H1 (cell line): ENCODE data around the gene RFNG. TPM values are rescaled to one million over a fixed set of nuclear protein-coding genes. Genes with fewer than 3 reads are reported as not detected.

Experiments used
- CTCF ChIA-PET: fragments of 300-600 bp; sonication (Branson Sonifier 250); formaldehyde crosslinking; loops from one replicate; lab custom pipeline; 2021; ENCODE audit not compliant: partially characterized antibody; lab: Charles Lee
- POLR2A ChIA-PET: fragments of 300-600 bp; sonication (Branson Sonifier 250); formaldehyde crosslinking; loops from one replicate; lab custom pipeline; 2021; ENCODE audit warnings: inconsistent platforms; ENCODE audit not compliant: partially characterized antibody; lab: Charles Lee
- DNase-seq, 2 experiments: peaks; one replicate each; pipeline versions ENCODE4 v3.0.0 to v3.0.0-alpha.2; 2010 to 2022; ENCODE audit warnings: low spot score in 2 of 2, low read depth in 1 of 2, mixed read lengths in 1 of 2
- FAIRE-seq: peaks from 2 replicates; lab custom pipeline; 2011; peaks lifted over from hg19 to GRCh38; lab: Jason Lieb, UNC
- H2AFZ ChIP-seq: 2 replicates; pipeline ENCODE4 v1.8.1; 2012; ENCODE audit warnings: low read length, inconsistent platforms
- H2AK5ac ChIP-seq: 2 replicates; pipeline ENCODE4 v1.6.1; 2013; ENCODE audit warnings: low read depth, low read length
- H2BK120ac ChIP-seq: replicated peaks from 2 replicates; pipeline ENCODE3; 2013; ENCODE audit warnings: low read depth, low read length, inconsistent platforms
- H2BK12ac ChIP-seq: 2 replicates; pipeline ENCODE4 v1.6.1; 2013; ENCODE audit warnings: low read depth, low read length
- H2BK15ac ChIP-seq: 2 replicates; pipeline ENCODE4 v1.6.1; 2013; ENCODE audit warnings: low read length
- H2BK20ac ChIP-seq: 2 replicates; pipeline ENCODE4 v1.6.1; 2013; ENCODE audit warnings: low read length
- H2BK5ac ChIP-seq: 2 replicates; pipeline ENCODE4 v1.6.1; 2013; ENCODE audit warnings: low read depth, low read length
- H3K14ac ChIP-seq: 2 replicates; pipeline ENCODE4 v1.6.1; 2013; ENCODE audit warnings: inconsistent platforms; ENCODE audit not compliant: insufficient read length
- H3K18ac ChIP-seq: 2 replicates; pipeline ENCODE4 v1.6.1; 2013; ENCODE audit warnings: low read length; ENCODE audit errors: extremely low read depth
- H3K23ac ChIP-seq: 2 replicates; pipeline ENCODE4 v1.6.1; 2013; ENCODE audit warnings: inconsistent platforms; ENCODE audit not compliant: insufficient read length
- H3K23me2 ChIP-seq: 2 replicates; pipeline ENCODE4 v1.6.1; 2013; ENCODE audit warnings: low read depth, low read length
- H3K27ac ChIP-seq: 2 replicates; pipeline ENCODE4 v1.6.1; 2011; ENCODE audit warnings: low read depth, low read length, inconsistent platforms
- H3K27me3 ChIP-seq, 4 experiments: replicated peaks in 1 of 4; 1 replicate in 1 of 4; 2 replicates in 3 of 4; pipeline versions ENCODE4 v1.6.1 to v1.8.1; 2011 to 2013; ENCODE audit warnings: low read length in 3 of 4, mild to moderate bottlenecking in 3 of 4, inconsistent platforms in 2 of 4, mixed read lengths in 2 of 4, moderate library complexity in 1 of 4; ENCODE audit not compliant: control insufficient read depth in 3 of 4, insufficient read depth in 3 of 4; ENCODE audit errors: extremely low read depth in 1 of 4
- H3K36me3 ChIP-seq, 4 experiments: 2 replicates each; pipeline versions ENCODE4 v1.6.1 to v1.8.1; 2011 to 2013; ENCODE audit warnings: mild to moderate bottlenecking in 4 of 4, low read length in 3 of 4, moderate library complexity in 2 of 4, control low read depth in 1 of 4, inconsistent platforms in 1 of 4; ENCODE audit not compliant: insufficient read depth in 4 of 4, control insufficient read depth in 2 of 4
- H3K4ac ChIP-seq: replicated peaks from 2 replicates; pipeline ENCODE3; 2013; ENCODE audit warnings: low read length, low read depth, mixed read lengths, inconsistent platforms; ENCODE audit not compliant: insufficient read length
- H3K4me1 ChIP-seq, 4 experiments: replicated peaks in 1 of 4; 1 replicate in 1 of 4; 2 replicates in 3 of 4; pipeline versions ENCODE4 v1.6.1 to v1.8.1; 2011 to 2013; ENCODE audit warnings: low read length in 3 of 4, inconsistent platforms in 2 of 4, mixed read lengths in 1 of 4; ENCODE audit not compliant: insufficient read depth in 4 of 4, control insufficient read depth in 3 of 4
- H3K4me2 ChIP-seq, 2 experiments: 2 replicates each; pipeline versions ENCODE4 v1.6.1 to v1.8.1; 2011 to 2013; ENCODE audit warnings: low read depth in 2 of 2, low read length in 2 of 2, control low read depth in 1 of 2, inconsistent platforms in 1 of 2, mild to moderate bottlenecking in 1 of 2; ENCODE audit not compliant: insufficient read depth in 1 of 2
- H3K4me3 ChIP-seq, 4 experiments: fragments of 200-600, 300-600 bp in 1 of 4; sonication (generic), shearing (Covaris generic), sonication (Bioruptor Twin) in 1 of 4; 2 replicates each; pipeline versions ENCODE4 v1.5.1 to v1.8.1; 2011 to 2016; ENCODE audit warnings: low read length in 4 of 4, low read depth in 3 of 4, control low read depth in 2 of 4, inconsistent platforms in 2 of 4, mild to moderate bottlenecking in 2 of 4, mixed read lengths in 1 of 4, moderate library complexity in 1 of 4; ENCODE audit not compliant: insufficient read depth in 2 of 4; ENCODE audit errors: extremely low read depth in 1 of 4
- H3K56ac ChIP-seq: replicated peaks from 2 replicates; pipeline ENCODE3; 2013; ENCODE audit warnings: low read depth, mild to moderate bottlenecking, mixed read lengths, low read length, inconsistent platforms; ENCODE audit not compliant: insufficient read length
- H3K79me1 ChIP-seq: 2 replicates; pipeline ENCODE4 v1.6.1; 2013; ENCODE audit warnings: low read depth, low read length, control low read depth
- H3K79me2 ChIP-seq, 2 experiments: 2 replicates each; pipeline versions ENCODE4 v1.6.1 to v1.8.1; 2012 to 2013; ENCODE audit warnings: low read length in 2 of 2, mild to moderate bottlenecking in 2 of 2, inconsistent platforms in 1 of 2; ENCODE audit not compliant: insufficient read depth in 2 of 2, control insufficient read depth in 1 of 2
- H3K9ac ChIP-seq, 4 experiments: replicated peaks in 1 of 4; 1 replicate in 1 of 4; 2 replicates in 3 of 4; pipeline versions ENCODE4 v1.6.1 to v1.8.1; 2011 to 2013; ENCODE audit warnings: low read depth in 3 of 4, low read length in 3 of 4, control low read depth in 2 of 4, mild to moderate bottlenecking in 2 of 4, moderate library complexity in 2 of 4, inconsistent platforms in 1 of 4; ENCODE audit errors: extremely low read depth in 1 of 4
- H3K9me3 ChIP-seq, 2 experiments: 2 replicates each; pipeline versions ENCODE4 v1.6.1 to v1.8.1; 2012 to 2013; ENCODE audit warnings: mild to moderate bottlenecking in 2 of 2, moderate library complexity in 2 of 2, control low read depth in 1 of 2, inconsistent platforms in 1 of 2, low read depth in 1 of 2, low read length in 1 of 2, mixed read lengths in 1 of 2; ENCODE audit not compliant: insufficient read depth in 2 of 2
- H4K20me1 ChIP-seq, 2 experiments: replicated peaks in 1 of 2; 2 replicates each; pipeline versions ENCODE3 to v1.8.1; 2011 to 2013; ENCODE audit warnings: inconsistent platforms in 2 of 2, low read length in 2 of 2, mild to moderate bottlenecking in 1 of 2; ENCODE audit not compliant: insufficient read depth in 2 of 2, control insufficient read depth in 1 of 2
- H4K5ac ChIP-seq: 2 replicates; pipeline ENCODE4 v1.6.1; 2013; ENCODE audit warnings: low read length, low read depth, mixed read lengths, inconsistent platforms; ENCODE audit not compliant: insufficient read length
- H4K8ac ChIP-seq: 2 replicates; pipeline ENCODE4 v1.8.0; 2013; ENCODE audit warnings: mild to moderate bottlenecking, moderate library complexity, low read length, inconsistent platforms; ENCODE audit not compliant: insufficient read depth; ENCODE audit errors: extremely low read depth
- H4K91ac ChIP-seq: replicated peaks from 2 replicates; pipeline ENCODE3; 2013; ENCODE audit warnings: low read length, mixed read lengths, inconsistent platforms; ENCODE audit not compliant: insufficient read length
- MAFK ChIP-seq: IDR thresholded peaks from 2 replicates; pipeline ENCODE4 v1.6.1; 2012; ENCODE audit warnings: low read depth, mild to moderate bottlenecking, improper control_type of control experiment, low read length
- POLR2A ChIP-seq, 2 experiments: IDR thresholded peaks; 1 replicate in 1 of 2; 2 replicates in 1 of 2; pipeline ENCODE4 v1.6.1; 2011; ENCODE audit warnings: low read depth in 2 of 2, low read length in 2 of 2, mild to moderate bottlenecking in 2 of 2; ENCODE audit errors: control extremely low read depth in 1 of 2
- POLR2AphosphoS5 ChIP-seq: IDR thresholded peaks from 2 replicates; pipeline ENCODE4 v1.6.1; 2011; ENCODE audit warnings: low read depth, low read length
- TAF1 ChIP-seq: IDR thresholded peaks from 2 replicates; pipeline ENCODE4 v1.6.1; 2011; ENCODE audit warnings: mild to moderate bottlenecking, low read depth, low read length
- WGBS, 2 experiments: shearing (Covaris generic) in 1 of 2; methylation state at CpG; one replicate each; pipeline versions ENCODE4 v1.1.6 to v1.1.7; 2013 to 2015; ENCODE audit warnings: low lambda C conversion rate in 2 of 2, mixed read lengths in 2 of 2, inconsistent platforms in 1 of 2, low coverage in 1 of 2, missing lambda C conversion rate in 1 of 2; ENCODE audit not compliant: insufficient replicate concordance in 2 of 2, insufficient coverage in 1 of 2, insufficient read length in 1 of 2; ENCODE audit errors: extremely low coverage in 1 of 2, missing lambda C conversion rate in 1 of 2; 5-methylcytosine and 5-hydroxymethylcytosine counted together
- polyA plus RNA-seq, 7 experiments: library from polyadenylated mRNA; depleted of rRNA in 3 of 7; stranded (reverse) in 5 of 7; unstranded in 2 of 7; fragments of >200 nt in 5 of 7; fragments of 200-250 nt in 2 of 7; gene quantifications; 1 replicate in 5 of 7; 2 replicates in 1 of 7; 4 replicates in 1 of 7; pipeline versions ENCODE4 v1.2.1 to v1.2.3, GENCODE V29; 2011 to 2013; ENCODE audit warnings: missing spikeins in 2 of 7, mixed read lengths in 2 of 7
- total RNA-seq: library from RNA; stranded (reverse); fragmentation: NEBNext Ultra II Directional; extraction: Animal tissue kit (Norgen Biotek cat#: 25700); gene quantifications from 2 replicates; pipeline ENCODE4 v1.2.1, GENCODE V29; 2021

RFNG gene
- total and polyA plus RNA-seq, 2 of the 8 experiments (the other 6 are each of a cell fraction or from before 2014, with no cell fraction given) = 26.7 to 28.4 TPM

DNA sequence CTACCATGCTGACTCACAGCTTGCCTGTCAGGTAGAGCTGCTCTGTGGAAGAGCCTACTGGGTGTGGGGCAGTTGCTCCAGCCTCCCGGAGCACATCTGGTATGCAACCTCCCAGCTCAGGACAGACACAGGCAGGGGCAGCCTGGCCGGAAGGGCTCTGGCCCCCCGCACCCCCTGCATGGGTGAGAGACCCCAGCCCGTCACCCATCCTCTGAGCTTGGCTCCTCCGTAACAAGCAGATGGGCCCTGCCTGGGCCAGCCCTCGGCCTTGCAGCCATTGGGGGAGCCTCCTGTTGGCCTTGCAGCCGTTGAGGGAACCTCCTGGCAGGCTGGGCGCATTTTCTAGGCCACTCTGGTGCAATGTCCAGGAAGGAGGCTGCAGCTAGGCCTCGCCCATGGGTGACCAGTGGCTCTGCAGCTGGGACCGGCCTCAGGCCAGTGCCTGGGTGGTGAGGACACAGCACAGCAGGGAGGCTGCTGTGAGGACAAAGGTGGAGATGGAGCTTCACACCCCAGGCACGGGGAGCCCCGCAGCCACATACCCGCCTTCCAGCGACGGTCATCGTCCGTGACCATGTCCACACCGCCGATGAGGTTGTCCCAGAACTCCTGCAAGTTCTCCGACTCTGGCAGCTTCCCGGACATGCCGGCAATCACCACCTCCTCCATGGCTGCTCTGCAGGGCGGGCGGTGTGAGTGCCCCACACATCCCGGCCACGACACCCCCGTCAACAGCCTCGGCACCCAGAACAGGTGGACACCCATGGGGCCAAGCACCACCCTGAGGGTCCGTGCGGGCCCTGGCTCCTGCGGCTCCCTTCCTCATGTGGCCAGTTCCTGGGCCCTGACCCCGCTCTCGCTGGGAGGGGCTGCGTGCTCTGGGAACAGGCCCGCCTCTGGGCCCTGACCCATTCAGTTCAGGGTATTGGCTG, 44.4 kb upstream of the RFNG start:
- Histone ChIP-seq H3K79me2 (peaks cover 15 to 47% of the 10 kb centered on the region in 2 experiments; a peak in 3 of 4 replicates), H2BK15ac (no peak overlapping the region), H3K79me1 (peaks cover 17% of the 10 kb centered on the region), H3K4me2 (peak overlapping the region; percentile 80 to 85), H2BK5ac (peak overlapping the region; percentile 60; the same call in 1 of the 2 replicates), H3K4me1 (peaks cover 0 to 29% (median 21%) of the 10 kb centered on the region in 4 experiments; a peak in 6 of 7 replicates), H2BK120ac (no peak overlapping the region), H3K27me3 (no peaks in the 10 kb centered on the region), H3K27ac (0 out of 2 replicates have a peak overlapping the region, but pooled peaks have one; percentile 30), H3K4ac (no peak overlapping the region), H3K56ac (peak overlapping the region; percentile 64), H3K4me3 (peak overlapping the region; percentile 62 to 94 (median 78); a peak in 7 of 8 replicates), H2AK5ac (0 out of 2 replicates have a peak overlapping the region, but pooled peaks have one; percentile 39), H3K23me2 (peaks cover 14% of the 10 kb centered on the region; the same call in 1 of the 2 replicates), H3K18ac (no peak overlapping the region), H4K8ac (peak overlapping the region; percentile 62), H2BK20ac (no peak overlapping the region), H2AFZ (no peak overlapping the region), H4K5ac (no peak overlapping the region), H3K9me3 (no peaks in the 10 kb centered on the region), H3K9ac (peak overlapping the region in 2 of 4 experiments; percentile 67 to 70; a peak in 4 of 7 replicates), H2BK12ac (no peak overlapping the region), H3K36me3 (peaks cover 34 to 50% (median 44%) of the 10 kb centered on the region in 4 experiments), H4K20me1 (peaks cover 12 to 47% of the 10 kb centered on the region in 2 experiments), H3K14ac (no peak overlapping the region), H3K23ac (no peak overlapping the region), H4K91ac (no peak overlapping the region)
- DNase-seq = no peak
- ChIA-PET CTCF (interaction anchor here (0.6 to 1.6 kb wide), 10 partner anchors 9 to 146 kb away, joined by 3 to 6 read pairs (median 4); no protein-coding TSS in a partner anchor), POLR2A (interaction anchor here (0.7 to 4.2 kb wide), 19 partner anchors 8 to 139 kb away, joined by 3 to 21 read pairs (median 5); partner anchors contain the start of genes DUS1L, GPS1 and RFNG)
- WGBS, 2 experiments = 90% methylated on average over 33 of the region's 35 CpGs; no CpG with 5 or more reads in 1 of the 2 experiments
- peak; percentile 27; the same call in 1 of the 2 replicates for TF ChIP-seq POLR2AphosphoS5
- TF ChIP-seq MAFK = no peak
- no peak for TF ChIP-seq TAF1
- TF ChIP-seq POLR2A (IDR thresholded peaks at IDR 0.05; ENCODE audit: control extremely low read depth in 1 of 2, low read depth in 2 of 2, low read length in 2 of 2) = peak in 1 of 2 experiments; percentile 52; a peak in 1 of 3 replicates
- no peak for FAIRE-seq
